ENCODE data around the gene OR4D9.

DNA sequence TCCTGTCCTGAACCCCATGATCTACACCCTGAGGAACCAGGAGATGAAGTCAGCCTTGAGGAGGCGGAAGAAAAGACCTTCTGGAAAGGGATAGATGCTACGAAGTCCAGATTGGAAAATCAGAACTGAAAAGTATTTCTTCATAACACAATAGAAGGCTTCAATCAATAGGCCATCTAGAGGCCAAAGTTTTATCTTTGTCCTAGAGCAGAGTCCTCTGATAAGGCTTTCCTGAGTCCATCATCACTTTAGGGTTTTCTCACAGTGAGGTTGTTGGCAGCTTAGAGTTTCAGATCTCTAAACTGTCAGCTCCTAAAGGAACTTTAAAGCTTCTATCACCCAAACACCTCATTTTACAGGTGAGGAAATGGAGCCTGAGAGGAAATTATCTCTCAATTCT, 21.3 kb downstream of the OR4D9 start:
- TF ChIP-seq, protein P1, sequence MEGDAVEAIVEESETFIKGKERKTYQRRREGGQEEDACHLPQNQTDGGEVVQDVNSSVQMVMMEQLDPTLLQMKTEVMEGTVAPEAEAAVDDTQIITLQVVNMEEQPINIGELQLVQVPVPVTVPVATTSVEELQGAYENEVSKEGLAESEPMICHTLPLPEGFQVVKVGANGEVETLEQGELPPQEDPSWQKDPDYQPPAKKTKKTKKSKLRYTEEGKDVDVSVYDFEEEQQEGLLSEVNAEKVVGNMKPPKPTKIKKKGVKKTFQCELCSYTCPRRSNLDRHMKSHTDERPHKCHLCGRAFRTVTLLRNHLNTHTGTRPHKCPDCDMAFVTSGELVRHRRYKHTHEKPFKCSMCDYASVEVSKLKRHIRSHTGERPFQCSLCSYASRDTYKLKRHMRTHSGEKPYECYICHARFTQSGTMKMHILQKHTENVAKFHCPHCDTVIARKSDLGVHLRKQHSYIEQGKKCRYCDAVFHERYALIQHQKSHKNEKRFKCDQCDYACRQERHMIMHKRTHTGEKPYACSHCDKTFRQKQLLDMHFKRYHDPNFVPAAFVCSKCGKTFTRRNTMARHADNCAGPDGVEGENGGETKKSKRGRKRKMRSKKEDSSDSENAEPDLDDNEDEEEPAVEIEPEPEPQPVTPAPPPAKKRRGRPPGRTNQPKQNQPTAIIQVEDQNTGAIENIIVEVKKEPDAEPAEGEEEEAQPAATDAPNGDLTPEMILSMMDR (IDR thresholded peaks at IDR 0.05), result no peak
- no peak for TF ChIP-seq POLR2A (IDR thresholded peaks at IDR 0.05)

Data from esophagus squamous epithelium (tissue), 4 donors.